Measurements from ENCODE around the gene SLC5A6. TPM values are rescaled to one million over a fixed set of nuclear protein-coding genes. Genes with fewer than 3 reads are reported as not detected.

SLC5A6 gene
- polyA plus RNA-seq, 2 of the 4 experiments (the other 2 are of a cell fraction): 82.7 to 86.7 TPM

DNA sequence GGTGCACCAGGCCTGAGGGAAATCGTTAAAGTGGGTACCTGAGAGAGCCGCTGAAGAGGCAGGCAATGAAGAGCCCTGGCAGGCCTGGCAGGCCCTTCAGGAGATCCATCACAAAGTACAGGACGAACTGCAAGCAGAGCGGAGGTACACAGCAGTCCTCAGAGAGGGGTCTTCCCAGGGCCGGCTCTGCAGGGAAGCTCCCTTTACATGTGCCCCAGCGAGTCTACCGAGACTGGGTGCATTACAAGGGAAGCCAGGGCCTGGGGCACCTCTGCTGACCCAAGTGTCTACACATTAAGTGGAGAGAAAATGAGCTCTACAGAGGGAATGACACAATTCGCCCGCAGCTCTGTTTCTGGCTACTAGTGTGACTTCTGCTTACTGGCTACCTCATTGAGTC lies 8.3 kb downstream of the SLC5A6 start:
- ATAC-seq: no peak
- ChIA-PET CTCF (interaction anchor here (1.0 to 4.9 kb wide), 7 partner anchors 12 to 242 kb away, joined by 3 to 21 read pairs (median 4); partner anchors contain the start of genes KHK and SLC30A3), POLR2A (interaction anchor here (1.0 kb wide), 1 partner anchor 8 kb away, joined by 3 read pairs; the partner anchor contains the start of genes ATRAID and SLC5A6)
- no peaks in the 10 kb centered on the region for H3K9me3 ChIP-seq
- no peak for DNase-seq (ENCODE audit: low read depth in 1 of 2, low spot score in 1 of 2)
- no peak overlapping the region for H3K27ac ChIP-seq
- no peak for TF ChIP-seq ZSCAN20 (CRISPR knock-in tag; IDR thresholded peaks at IDR 0.05)
- TF ChIP-seq, protein P1, sequence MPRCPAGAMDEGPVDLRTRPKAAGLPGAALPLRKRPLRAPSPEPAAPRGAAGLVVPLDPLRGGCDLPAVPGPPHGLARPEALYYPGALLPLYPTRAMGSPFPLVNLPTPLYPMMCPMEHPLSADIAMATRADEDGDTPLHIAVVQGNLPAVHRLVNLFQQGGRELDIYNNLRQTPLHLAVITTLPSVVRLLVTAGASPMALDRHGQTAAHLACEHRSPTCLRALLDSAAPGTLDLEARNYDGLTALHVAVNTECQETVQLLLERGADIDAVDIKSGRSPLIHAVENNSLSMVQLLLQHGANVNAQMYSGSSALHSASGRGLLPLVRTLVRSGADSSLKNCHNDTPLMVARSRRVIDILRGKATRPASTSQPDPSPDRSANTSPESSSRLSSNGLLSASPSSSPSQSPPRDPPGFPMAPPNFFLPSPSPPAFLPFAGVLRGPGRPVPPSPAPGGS (IDR thresholded peaks at IDR 0.05): no peak
- no peak for TF ChIP-seq TP53 (CRISPR knock-in tag; IDR thresholded peaks at IDR 0.05)
- TF ChIP-seq FOSB (CRISPR knock-in tag; IDR thresholded peaks at IDR 0.05): no peak
- no peak for TF ChIP-seq BHLHE40 (IDR thresholded peaks at IDR 0.05; ENCODE audit: low read depth, low read length)
- TF ChIP-seq, protein P2, sequence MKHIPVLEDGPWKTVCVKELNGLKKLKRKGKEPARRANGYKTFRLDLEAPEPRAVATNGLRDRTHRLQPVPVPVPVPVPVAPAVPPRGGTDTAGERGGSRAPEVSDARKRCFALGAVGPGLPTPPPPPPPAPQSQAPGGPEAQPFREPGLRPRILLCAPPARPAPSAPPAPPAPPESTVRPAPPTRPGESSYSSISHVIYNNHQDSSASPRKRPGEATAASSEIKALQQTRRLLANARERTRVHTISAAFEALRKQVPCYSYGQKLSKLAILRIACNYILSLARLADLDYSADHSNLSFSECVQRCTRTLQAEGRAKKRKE (CRISPR knock-in tag; IDR thresholded peaks at IDR 0.05; ENCODE audit: low read depth): no peak
- TF ChIP-seq HDAC2 (IDR thresholded peaks at IDR 0.05): no peak
- no peak for TF ChIP-seq FOSL2 (IDR thresholded peaks at IDR 0.05)
- TF ChIP-seq FOSL2 (CRISPR knock-in tag; IDR thresholded peaks at IDR 0.05): no peak
- TF ChIP-seq, protein P3, sequence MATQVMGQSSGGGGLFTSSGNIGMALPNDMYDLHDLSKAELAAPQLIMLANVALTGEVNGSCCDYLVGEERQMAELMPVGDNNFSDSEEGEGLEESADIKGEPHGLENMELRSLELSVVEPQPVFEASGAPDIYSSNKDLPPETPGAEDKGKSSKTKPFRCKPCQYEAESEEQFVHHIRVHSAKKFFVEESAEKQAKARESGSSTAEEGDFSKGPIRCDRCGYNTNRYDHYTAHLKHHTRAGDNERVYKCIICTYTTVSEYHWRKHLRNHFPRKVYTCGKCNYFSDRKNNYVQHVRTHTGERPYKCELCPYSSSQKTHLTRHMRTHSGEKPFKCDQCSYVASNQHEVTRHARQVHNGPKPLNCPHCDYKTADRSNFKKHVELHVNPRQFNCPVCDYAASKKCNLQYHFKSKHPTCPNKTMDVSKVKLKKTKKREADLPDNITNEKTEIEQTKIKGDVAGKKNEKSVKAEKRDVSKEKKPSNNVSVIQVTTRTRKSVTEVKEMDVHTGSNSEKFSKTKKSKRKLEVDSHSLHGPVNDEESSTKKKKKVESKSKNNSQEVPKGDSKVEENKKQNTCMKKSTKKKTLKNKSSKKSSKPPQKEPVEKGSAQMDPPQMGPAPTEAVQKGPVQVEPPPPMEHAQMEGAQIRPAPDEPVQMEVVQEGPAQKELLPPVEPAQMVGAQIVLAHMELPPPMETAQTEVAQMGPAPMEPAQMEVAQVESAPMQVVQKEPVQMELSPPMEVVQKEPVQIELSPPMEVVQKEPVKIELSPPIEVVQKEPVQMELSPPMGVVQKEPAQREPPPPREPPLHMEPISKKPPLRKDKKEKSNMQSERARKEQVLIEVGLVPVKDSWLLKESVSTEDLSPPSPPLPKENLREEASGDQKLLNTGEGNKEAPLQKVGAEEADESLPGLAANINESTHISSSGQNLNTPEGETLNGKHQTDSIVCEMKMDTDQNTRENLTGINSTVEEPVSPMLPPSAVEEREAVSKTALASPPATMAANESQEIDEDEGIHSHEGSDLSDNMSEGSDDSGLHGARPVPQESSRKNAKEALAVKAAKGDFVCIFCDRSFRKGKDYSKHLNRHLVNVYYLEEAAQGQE (IDR thresholded peaks at IDR 0.05): no peak
- TF ChIP-seq CHD2 (IDR thresholded peaks at IDR 0.05; ENCODE audit: low read length, partially characterized antibody): no peak
- TF ChIP-seq, protein P4, sequence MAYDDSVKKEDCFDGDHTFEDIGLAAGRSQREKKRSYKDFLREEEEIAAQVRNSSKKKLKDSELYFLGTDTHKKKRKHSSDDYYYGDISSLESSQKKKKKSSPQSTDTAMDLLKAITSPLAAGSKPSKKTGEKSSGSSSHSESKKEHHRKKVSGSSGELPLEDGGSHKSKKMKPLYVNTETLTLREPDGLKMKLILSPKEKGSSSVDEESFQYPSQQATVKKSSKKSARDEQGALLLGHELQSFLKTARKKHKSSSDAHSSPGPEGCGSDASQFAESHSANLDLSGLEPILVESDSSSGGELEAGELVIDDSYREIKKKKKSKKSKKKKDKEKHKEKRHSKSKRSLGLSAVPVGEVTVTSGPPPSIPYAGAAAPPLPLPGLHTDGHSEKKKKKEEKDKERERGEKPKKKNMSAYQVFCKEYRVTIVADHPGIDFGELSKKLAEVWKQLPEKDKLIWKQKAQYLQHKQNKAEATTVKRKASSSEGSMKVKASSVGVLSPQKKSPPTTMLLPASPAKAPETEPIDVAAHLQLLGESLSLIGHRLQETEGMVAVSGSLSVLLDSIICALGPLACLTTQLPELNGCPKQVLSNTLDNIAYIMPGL (CRISPR knock-in tag; IDR thresholded peaks at IDR 0.05; ENCODE audit: borderline replicate concordance): no peak
- no peak overlapping the region for H3K4me2 ChIP-seq
- FAIRE-seq: no peak
- no peak overlapping the region for H3K4me3 ChIP-seq
- no peaks in the 10 kb centered on the region for H3K4me1 ChIP-seq
- WGBS (ENCODE audit: missing lambda C conversion rate): 94% methylated on average over 9 of the region's 9 CpGs

DNA sequence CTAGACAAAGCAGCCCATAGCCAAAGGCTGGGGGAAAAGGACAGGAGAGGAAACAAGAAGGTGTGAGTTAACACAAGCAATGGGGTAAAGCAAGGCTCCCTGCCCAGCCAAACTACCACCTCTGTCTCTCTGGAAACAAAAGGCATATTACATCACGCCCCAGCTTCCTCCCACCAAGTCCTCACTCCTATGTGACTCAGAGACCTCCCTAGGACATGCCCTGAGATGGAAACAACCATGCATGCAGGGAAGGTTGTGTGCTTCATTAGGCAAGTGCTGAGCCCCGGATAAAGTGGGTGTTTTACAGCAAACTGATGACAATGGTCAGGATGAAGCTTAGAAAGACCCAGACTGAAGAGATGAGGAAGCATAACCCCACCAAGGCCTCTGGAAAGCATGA lies 9.2 kb downstream of the SLC5A6 start:
- no peak overlapping the region for H3K4me3 ChIP-seq
- no peaks in the 10 kb centered on the region for H3K9me3 ChIP-seq
- 89% methylated on average over 2 of the region's 2 CpGs for WGBS (ENCODE audit: missing lambda C conversion rate)
- FAIRE-seq (no peak), ATAC-seq (no peak), DNase-seq (ENCODE audit: low read depth in 1 of 2, low spot score in 1 of 2) (no peak)
- H3K4me1 ChIP-seq: no peaks in the 10 kb centered on the region
- ChIA-PET CTCF (interaction anchor here (1.0 to 4.9 kb wide), 4 partner anchors 11 to 116 kb away, joined by 5 to 21 read pairs (median 8); partner anchors contain the start of gene KHK), POLR2A (interaction anchor here (0.8 to 0.9 kb wide), 2 partner anchors 9 to 132 kb away, joined by 3 read pairs; partner anchors contain the start of genes ATRAID, OST4 and SLC5A6)
- no peak overlapping the region for H3K27ac ChIP-seq
- TF ChIP-seq ZSCAN20 (CRISPR knock-in tag; IDR thresholded peaks at IDR 0.05): no peak
- no peak for TF ChIP-seq RNF2 (IDR thresholded peaks at IDR 0.05; ENCODE audit: borderline replicate concordance, low read depth)
- no peak for TF ChIP-seq CBX2 (IDR thresholded peaks at IDR 0.05; ENCODE audit: borderline replicate concordance, low read depth)
- no peak for TF ChIP-seq HEYL (CRISPR knock-in tag; IDR thresholded peaks at IDR 0.05)
- TF ChIP-seq NR3C1 (IDR thresholded peaks at IDR 0.05): no peak
- no peak for TF ChIP-seq FOSB (CRISPR knock-in tag; IDR thresholded peaks at IDR 0.05)
- TF ChIP-seq ZFP36 (IDR thresholded peaks at IDR 0.05; ENCODE audit: borderline replicate concordance, partially characterized antibody): no peak
- TF ChIP-seq RAD21 (conservative IDR thresholded peaks at IDR 0.05 in 1 of 2, IDR thresholded peaks at IDR 0.05 in 1 of 2): no peak
- no peak for TF ChIP-seq ESRRA (IDR thresholded peaks at IDR 0.05; ENCODE audit: borderline replicate concordance, low read length)
- no peak for TF ChIP-seq TP53 (CRISPR knock-in tag; IDR thresholded peaks at IDR 0.05)
- no peak for TF ChIP-seq CHD4 (IDR thresholded peaks at IDR 0.05; ENCODE audit: borderline replicate concordance)
- TF ChIP-seq RFX5 (IDR thresholded peaks at IDR 0.05): no peak
- no peak for TF ChIP-seq FOSL2 (IDR thresholded peaks at IDR 0.05)
- TF ChIP-seq FOSL2 (CRISPR knock-in tag; IDR thresholded peaks at IDR 0.05): no peak
- TF ChIP-seq EHF (CRISPR knock-in tag; IDR thresholded peaks at IDR 0.05): no peak
- no peak for TF ChIP-seq TFCP2L1 (CRISPR knock-in tag; IDR thresholded peaks at IDR 0.05)
- TF ChIP-seq GATA3 (IDR thresholded peaks at IDR 0.05; ENCODE audit: borderline replicate concordance): no peak
- no peak for TF ChIP-seq HDAC2 (IDR thresholded peaks at IDR 0.05)
- TF ChIP-seq CHD2 (IDR thresholded peaks at IDR 0.05; ENCODE audit: low read length, partially characterized antibody): no peak
- no peak for TF ChIP-seq HOXB13 (CRISPR knock-in tag; IDR thresholded peaks at IDR 0.05; ENCODE audit: low read depth)
- no peak overlapping the region for H3K4me2 ChIP-seq
